Activated CD8-positive, alpha-beta T cell treated with anti-CD3 and anti-CD28 coated beads for 36 hours (primary cell): ENCODE data around the gene COX7B2. TPM values are rescaled to one million over a fixed set of nuclear protein-coding genes. Genes with fewer than 3 reads are reported as not detected.

Experiments used
- ATAC-seq: fragments of 200-7000 bp; cut with Tn5 transposase; one replicate; pipeline ENCODE4 v1.10.0; 2021; ENCODE audit warnings: mild to moderate bottlenecking, moderate library complexity
- CTCF ChIA-PET: fragments of 350-600 bp; sonication (Branson Sonifier 250); formaldehyde crosslinking; loops from one replicate; lab custom pipeline; 2021; ENCODE audit warnings: antibody characterized with exemption; lab: Charles Lee
- POLR2A ChIA-PET: fragments of 350-600 bp; sonication (Branson Sonifier 250); formaldehyde crosslinking; loops from one replicate; lab custom pipeline; 2021; ENCODE audit warnings: antibody characterized with exemption; lab: Charles Lee
- DNase-seq: peaks from one replicate; pipeline ENCODE4 v3.0.0-alpha.2; 2020
- H3K27ac Mint-ChIP-seq: one replicate; pipeline ENCODE4 v1.8.0; 2021; ENCODE audit warnings: mild to moderate bottlenecking, mixed read lengths
- H3K27me3 Mint-ChIP-seq: one replicate; pipeline ENCODE4 v1.8.0; 2021; ENCODE audit warnings: mixed read lengths
- H3K36me3 Mint-ChIP-seq: one replicate; pipeline ENCODE4 v1.8.0; 2021; ENCODE audit warnings: low read depth, mixed read lengths
- H3K4me1 Mint-ChIP-seq: one replicate; pipeline ENCODE4 v1.8.0; 2021; ENCODE audit warnings: low read depth, mixed read lengths
- H3K4me3 Mint-ChIP-seq: one replicate; pipeline ENCODE4 v1.8.0; 2021; ENCODE audit warnings: mild to moderate bottlenecking, moderate library complexity, mixed read lengths
- H3K9me3 Mint-ChIP-seq: one replicate; pipeline ENCODE4 v1.8.0; 2021; ENCODE audit warnings: mixed read lengths
- intact Hi-C: fragments of 100-400 bp; cut with micrococcal nuclease; formaldehyde crosslinking; loops from one replicate; pipeline ENCODE4 v1.10.0; 2022
- total RNA-seq, 2 experiments: library from RNA; stranded (reverse); gene quantifications; one replicate each; pipeline ENCODE4 v1.2.3, GENCODE V29; 2021
- TF ChIP-seq, protein P1 (sequence below): fragments of 200-600 bp; IDR thresholded peaks from one replicate; pipeline ENCODE4 v1.8.0; 2022; ENCODE audit warnings: antibody characterized with exemption, mild to moderate bottlenecking

COX7B2 gene
- total RNA-seq, 2 experiments from 2014 or later: not detected

DNA sequence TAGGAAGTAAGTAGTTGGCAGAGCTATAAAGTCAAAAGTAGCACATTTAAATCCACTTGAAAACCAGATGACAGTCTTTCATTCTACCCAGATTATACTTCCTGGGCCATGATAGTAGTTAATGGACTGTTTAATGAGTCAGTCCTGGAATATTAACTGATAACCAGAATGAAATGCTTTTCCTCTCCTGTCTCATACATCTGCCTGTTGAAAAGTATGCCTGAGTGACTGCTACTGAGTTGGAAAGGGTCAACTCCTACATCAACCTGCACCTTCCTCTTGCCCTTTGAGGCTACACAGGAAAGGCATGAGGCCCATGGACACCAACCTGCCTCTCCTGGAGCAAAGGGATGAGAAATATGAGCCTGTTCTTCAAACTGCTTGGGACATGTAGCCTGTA lies 36.0 kb upstream of the COX7B2 start:
- H3K9me3 Mint-ChIP-seq: no peaks in the 10 kb centered on the region
- no peak overlapping the region for H3K4me3 Mint-ChIP-seq
- no peaks in the 10 kb centered on the region for H3K4me1 Mint-ChIP-seq
- intact Hi-C loops: no loop called here
- peaks cover 6% of the 10 kb centered on the region for H3K27me3 Mint-ChIP-seq
- POLR2A ChIA-PET: no interaction called here
- no peak for DNase-seq
- H3K36me3 Mint-ChIP-seq: no peaks in the 10 kb centered on the region
- TF ChIP-seq, protein P1, sequence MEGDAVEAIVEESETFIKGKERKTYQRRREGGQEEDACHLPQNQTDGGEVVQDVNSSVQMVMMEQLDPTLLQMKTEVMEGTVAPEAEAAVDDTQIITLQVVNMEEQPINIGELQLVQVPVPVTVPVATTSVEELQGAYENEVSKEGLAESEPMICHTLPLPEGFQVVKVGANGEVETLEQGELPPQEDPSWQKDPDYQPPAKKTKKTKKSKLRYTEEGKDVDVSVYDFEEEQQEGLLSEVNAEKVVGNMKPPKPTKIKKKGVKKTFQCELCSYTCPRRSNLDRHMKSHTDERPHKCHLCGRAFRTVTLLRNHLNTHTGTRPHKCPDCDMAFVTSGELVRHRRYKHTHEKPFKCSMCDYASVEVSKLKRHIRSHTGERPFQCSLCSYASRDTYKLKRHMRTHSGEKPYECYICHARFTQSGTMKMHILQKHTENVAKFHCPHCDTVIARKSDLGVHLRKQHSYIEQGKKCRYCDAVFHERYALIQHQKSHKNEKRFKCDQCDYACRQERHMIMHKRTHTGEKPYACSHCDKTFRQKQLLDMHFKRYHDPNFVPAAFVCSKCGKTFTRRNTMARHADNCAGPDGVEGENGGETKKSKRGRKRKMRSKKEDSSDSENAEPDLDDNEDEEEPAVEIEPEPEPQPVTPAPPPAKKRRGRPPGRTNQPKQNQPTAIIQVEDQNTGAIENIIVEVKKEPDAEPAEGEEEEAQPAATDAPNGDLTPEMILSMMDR: no peak
- H3K27ac Mint-ChIP-seq: no peak overlapping the region
- ATAC-seq: no peak
- CTCF ChIA-PET: interaction anchor here (0.9 to 1.2 kb wide), 2 partner anchors 8 to 88 kb away, joined by 3 to 4 read pairs; no protein-coding TSS in a partner anchor

DNA sequence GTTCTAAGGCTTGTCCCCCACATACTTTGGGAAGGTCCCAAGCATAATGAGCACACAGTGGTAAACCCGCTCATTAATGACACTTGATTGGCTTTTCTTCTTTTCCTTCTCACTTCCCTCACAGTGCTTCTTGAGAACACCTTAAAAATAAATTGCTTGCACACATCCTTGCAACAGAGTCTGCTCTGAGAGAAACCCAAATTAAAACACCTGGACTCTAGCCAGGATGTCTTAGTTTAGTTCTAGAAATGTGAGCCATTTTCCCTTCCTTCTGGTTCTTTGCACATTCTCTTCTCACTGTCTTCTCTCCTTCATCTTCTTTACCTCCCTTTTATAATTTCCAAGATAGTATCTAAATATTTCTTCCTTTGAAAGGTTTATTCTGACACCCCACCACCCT lies 35.3 kb upstream of the COX7B2 start:
- DNase-seq: no peak
- ChIA-PET CTCF (no interaction called here), POLR2A (no interaction called here)
- Mint-ChIP-seq H3K4me1 (no peaks in the 10 kb centered on the region), H3K9me3 (no peaks in the 10 kb centered on the region), H3K27me3 (peaks cover 4% of the 10 kb centered on the region), H3K4me3 (no peak overlapping the region), H3K27ac (no peak overlapping the region), H3K36me3 (no peaks in the 10 kb centered on the region)
- TF ChIP-seq, protein P1: no peak
- no peak for ATAC-seq
- intact Hi-C loops: no loop called here

DNA sequence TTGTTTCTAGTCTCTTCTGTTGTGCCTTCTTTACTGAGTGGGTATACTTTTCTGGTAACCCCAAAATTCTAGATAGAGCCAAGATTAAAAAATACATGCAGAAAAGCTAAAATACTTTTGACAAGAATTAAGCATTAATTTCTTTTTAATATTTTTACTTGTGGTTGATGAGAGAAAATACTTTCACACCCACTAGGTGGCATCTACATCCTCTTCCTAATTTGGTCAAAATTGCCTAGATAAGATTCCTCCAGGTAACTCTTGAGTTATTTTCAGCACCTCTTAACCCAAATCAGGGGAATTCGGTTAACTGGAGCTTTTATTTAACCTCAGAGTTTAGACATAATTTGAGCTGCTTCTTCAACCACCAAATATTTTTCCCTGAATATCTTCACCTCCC lies 28.4 kb upstream of the COX7B2 start:
- ATAC-seq: no peak
- Mint-ChIP-seq H3K9me3 (no peaks in the 10 kb centered on the region), H3K4me3 (no peak overlapping the region), H3K27ac (no peak overlapping the region), H3K4me1 (no peaks in the 10 kb centered on the region), H3K27me3 (no peaks in the 10 kb centered on the region), H3K36me3 (no peaks in the 10 kb centered on the region)
- DNase-seq: no peak
- TF ChIP-seq, protein P1: no peak
- intact Hi-C loops: loop anchor here (10.0 kb wide), 1 partner anchor 447 kb away; no protein-coding TSS in a partner anchor
- ChIA-PET POLR2A (no interaction called here), CTCF (interaction anchor here (0.7 to 1.7 kb wide), 3 partner anchors 8 to 198 kb away, joined by 3 to 5 read pairs (median 4); no protein-coding TSS in a partner anchor)

DNA sequence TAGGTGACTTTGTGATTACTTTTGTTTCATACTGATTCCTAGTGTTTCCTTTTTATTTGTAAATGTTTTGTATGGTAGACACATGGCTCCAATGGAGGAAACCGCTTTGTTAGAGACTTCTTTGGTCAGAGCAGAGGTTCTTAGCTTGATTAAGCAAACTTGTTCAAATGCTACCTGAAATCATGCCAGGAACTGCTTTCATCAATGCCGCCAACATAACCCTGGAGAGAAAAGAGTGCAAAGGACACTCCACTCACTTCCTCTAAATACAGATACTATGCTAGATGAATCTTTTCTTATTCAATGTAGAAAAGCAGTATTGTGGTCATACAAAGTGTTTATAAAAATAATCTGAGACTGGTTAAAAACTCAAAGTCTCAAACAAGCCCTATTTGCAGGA lies 25.7 kb upstream of the COX7B2 start:
- H3K36me3 Mint-ChIP-seq: no peaks in the 10 kb centered on the region
- CTCF ChIA-PET: interaction anchor here (2.0 kb wide), 1 partner anchor 449 kb away, joined by 5 read pairs; no protein-coding TSS in a partner anchor
- H3K27me3 Mint-ChIP-seq: peaks cover 2% of the 10 kb centered on the region
- no peak overlapping the region for H3K27ac Mint-ChIP-seq
- H3K4me1 Mint-ChIP-seq: no peaks in the 10 kb centered on the region
- ATAC-seq: no peak
- H3K4me3 Mint-ChIP-seq: no peak overlapping the region
- POLR2A ChIA-PET: no interaction called here
- intact Hi-C loops: loop anchor here (10.0 kb wide), 1 partner anchor 450 kb away; no protein-coding TSS in a partner anchor
- DNase-seq: no peak
- TF ChIP-seq, protein P1: no peak
- no peaks in the 10 kb centered on the region for H3K9me3 Mint-ChIP-seq

DNA sequence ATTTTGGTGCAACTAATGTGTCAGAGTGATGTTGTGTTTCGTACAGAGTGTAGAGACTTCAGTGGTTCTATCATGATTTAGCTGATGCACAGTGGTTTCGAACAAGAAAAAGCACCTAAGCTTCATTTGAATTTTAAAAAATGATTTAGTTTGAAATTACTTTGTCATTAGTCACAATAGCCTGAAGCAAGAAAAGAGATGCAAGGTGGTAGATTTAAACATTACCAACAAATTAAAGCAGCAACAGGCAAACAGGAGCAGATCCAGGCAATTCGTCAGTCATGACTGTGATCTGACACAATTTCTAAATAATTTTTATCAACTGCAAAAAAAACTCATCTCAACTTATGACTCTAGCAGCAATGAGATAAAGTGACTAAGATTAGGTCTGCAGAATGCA lies 24.6 kb upstream of the COX7B2 start:
- no peak for DNase-seq
- TF ChIP-seq, protein P1: no peak
- Mint-ChIP-seq H3K27me3 (peaks cover 2% of the 10 kb centered on the region), H3K4me3 (no peak overlapping the region), H3K36me3 (no peaks in the 10 kb centered on the region), H3K9me3 (no peaks in the 10 kb centered on the region), H3K27ac (no peak overlapping the region), H3K4me1 (no peaks in the 10 kb centered on the region)
- POLR2A ChIA-PET: no interaction called here
- CTCF ChIA-PET: interaction anchor here (2.0 kb wide), 1 partner anchor 450 kb away, joined by 5 read pairs; no protein-coding TSS in a partner anchor
- intact Hi-C loops: loop anchor here (2.0 to 10.0 kb wide), 2 partner anchors 99 to 451 kb away; no protein-coding TSS in a partner anchor
- no peak for ATAC-seq
